WTC11 (cell line): ENCODE data around the gene BFSP2.

Experiments used
- CTCF ChIP-seq: fragments of 200-600 bp; IDR thresholded peaks from 2 replicates; pipeline ENCODE4 v1.8.0; 2022; ENCODE audit warnings: antibody characterized with exemption
- EMX1 ChIP-seq: fragments of 250-450 bp; sonication (Bioruptor Pico); IDR thresholded peaks from 2 replicates; pipeline ENCODE4 v1.8.0; 2021; ENCODE audit warnings: mild to moderate bottlenecking
- IRF2 ChIP-seq: sonication (generic); formaldehyde crosslinking; IDR thresholded peaks from 2 replicates; pipeline ENCODE4 v1.8.0; 2022; ENCODE audit warnings: low read depth, missing genetic modification reagents, borderline replicate concordance
- KAT7 ChIP-seq: sonication (generic); formaldehyde crosslinking; IDR thresholded peaks from 2 replicates; pipeline ENCODE4 v1.8.1; 2023; ENCODE audit warnings: missing genetic modification reagents, mild to moderate bottlenecking, borderline replicate concordance
- STAT6 ChIP-seq: sonication (generic); formaldehyde crosslinking; conservative IDR thresholded peaks from 2 replicates; pipeline ENCODE4 v1.8.1; 2023; ENCODE audit warnings: mild to moderate bottlenecking, low read depth, missing genetic modification reagents, moderate library complexity
- ZNF121 ChIP-seq: sonication (generic); formaldehyde crosslinking; IDR thresholded peaks from 2 replicates; pipeline ENCODE4 v1.8.0; 2023; ENCODE audit warnings: missing genetic modification reagents
- ZNF219 ChIP-seq: sonication (generic); formaldehyde crosslinking; IDR thresholded peaks from 2 replicates; pipeline ENCODE4 v1.8.0; 2023; ENCODE audit warnings: missing genetic modification reagents, mild to moderate bottlenecking, borderline replicate concordance
- ZNF317 ChIP-seq: sonication (generic); formaldehyde crosslinking; IDR thresholded peaks from 2 replicates; pipeline ENCODE4 v1.8.1; 2023; ENCODE audit warnings: low read depth, mild to moderate bottlenecking, moderate library complexity, missing genetic modification reagents, borderline replicate concordance

- TF ChIP-seq CTCF (no peak), ZNF317 (CRISPR knock-in tag) (no peak), IRF2 (CRISPR knock-in tag) (no peak), ZNF219 (CRISPR knock-in tag) (no peak), STAT6 (CRISPR knock-in tag) (no peak), ZNF121 (no peak), EMX1 (CRISPR knock-in tag) (no peak), KAT7 (no peak)
These were observed 14.2 kb downstream of the BFSP2 start for GRCh38 chr3:133414021-133414392.
